GM12874 (cell line): ENCODE results near the gene ADCY4.

Experiments used
- TF ChIP-seq, protein P1 (sequence below): IDR thresholded peaks from 2 replicates; pipeline ENCODE4 v1.5.1; 2011; ENCODE audit warnings: low read depth, mild to moderate bottlenecking, control low read depth, low read length, moderate library complexity; ENCODE audit not compliant: insufficient read depth

ADCY4 gene

GRCh38 chr14:24355009-24355408 is 20.1 kb upstream of the ADCY4 start:
- TF ChIP-seq, protein P1, sequence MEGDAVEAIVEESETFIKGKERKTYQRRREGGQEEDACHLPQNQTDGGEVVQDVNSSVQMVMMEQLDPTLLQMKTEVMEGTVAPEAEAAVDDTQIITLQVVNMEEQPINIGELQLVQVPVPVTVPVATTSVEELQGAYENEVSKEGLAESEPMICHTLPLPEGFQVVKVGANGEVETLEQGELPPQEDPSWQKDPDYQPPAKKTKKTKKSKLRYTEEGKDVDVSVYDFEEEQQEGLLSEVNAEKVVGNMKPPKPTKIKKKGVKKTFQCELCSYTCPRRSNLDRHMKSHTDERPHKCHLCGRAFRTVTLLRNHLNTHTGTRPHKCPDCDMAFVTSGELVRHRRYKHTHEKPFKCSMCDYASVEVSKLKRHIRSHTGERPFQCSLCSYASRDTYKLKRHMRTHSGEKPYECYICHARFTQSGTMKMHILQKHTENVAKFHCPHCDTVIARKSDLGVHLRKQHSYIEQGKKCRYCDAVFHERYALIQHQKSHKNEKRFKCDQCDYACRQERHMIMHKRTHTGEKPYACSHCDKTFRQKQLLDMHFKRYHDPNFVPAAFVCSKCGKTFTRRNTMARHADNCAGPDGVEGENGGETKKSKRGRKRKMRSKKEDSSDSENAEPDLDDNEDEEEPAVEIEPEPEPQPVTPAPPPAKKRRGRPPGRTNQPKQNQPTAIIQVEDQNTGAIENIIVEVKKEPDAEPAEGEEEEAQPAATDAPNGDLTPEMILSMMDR, result no peak

DNA sequence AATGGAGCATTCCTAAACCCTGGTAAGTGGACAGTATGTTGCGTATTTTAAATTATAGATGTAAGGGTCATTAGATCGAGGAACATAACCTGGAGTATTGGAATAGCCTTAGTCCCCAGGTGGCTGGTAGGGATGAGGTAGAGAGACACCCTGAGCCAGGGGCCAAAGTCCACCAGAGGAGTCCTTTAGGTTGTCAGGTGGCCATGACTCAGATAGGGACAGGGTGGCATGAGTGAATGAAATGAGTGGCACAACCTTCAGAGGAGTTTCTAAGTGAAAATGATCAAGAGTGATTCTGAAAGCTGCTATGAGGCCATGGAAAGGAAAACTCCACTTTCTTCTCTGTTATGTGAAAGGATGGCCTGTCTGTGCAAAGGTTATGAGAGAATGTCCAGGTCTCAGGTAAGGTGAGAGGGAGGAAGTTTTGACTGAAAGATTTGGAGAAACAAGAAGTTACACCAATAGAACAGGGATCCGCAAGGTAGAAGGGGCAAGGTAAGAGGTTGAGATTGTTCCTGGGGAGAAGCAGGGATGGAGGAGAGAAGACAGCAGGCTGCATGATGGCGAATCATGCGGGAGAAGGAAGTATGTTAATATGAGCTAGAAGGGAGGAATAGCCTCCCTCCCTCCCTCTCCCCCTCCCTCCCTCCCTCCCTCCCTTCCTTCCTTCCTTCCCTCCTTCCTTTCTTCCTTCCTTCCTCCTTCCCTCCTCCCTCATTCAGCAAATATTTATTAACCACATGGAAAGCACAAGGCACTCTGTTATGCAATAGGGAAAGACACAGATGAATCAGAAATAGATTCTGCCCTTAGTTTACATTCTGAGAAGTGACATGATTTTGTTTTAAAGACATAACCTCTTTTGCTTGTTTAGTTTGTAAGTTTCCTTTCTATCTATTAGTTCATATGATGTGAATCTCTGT is 18.9 kb upstream of the ADCY4 start:
- TF ChIP-seq, protein P1, result no peak

DNA sequence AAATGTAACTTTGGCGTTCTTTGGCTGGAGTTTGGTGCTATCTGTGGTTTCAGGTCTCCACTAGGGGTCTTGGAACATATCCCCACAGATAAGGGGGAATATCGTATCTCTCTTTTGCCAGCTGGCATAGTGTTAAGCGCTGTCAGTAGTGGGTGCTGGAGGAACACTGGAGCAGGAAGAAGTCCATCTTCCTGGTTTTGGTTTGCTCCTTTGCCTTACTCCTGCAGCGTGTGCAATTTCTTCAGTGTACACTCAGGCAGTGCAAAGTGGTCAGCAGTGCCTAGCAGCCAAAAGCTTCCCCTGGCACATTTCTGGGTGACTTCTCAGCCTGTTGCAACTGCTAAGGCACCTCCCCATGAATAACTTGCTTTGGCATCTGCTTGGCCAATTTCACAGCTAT is 16.6 kb upstream of the ADCY4 start:
- TF ChIP-seq, protein P1, result no peak

- TF ChIP-seq, protein P1, result no peak
Observed at GRCh38 chr14:24349742-24350141, 14.9 kb upstream of the ADCY4 start.

GRCh38 chr14:24348186-24348585 is 13.3 kb upstream of the ADCY4 start:
- TF ChIP-seq, protein P1, result no peak

DNA sequence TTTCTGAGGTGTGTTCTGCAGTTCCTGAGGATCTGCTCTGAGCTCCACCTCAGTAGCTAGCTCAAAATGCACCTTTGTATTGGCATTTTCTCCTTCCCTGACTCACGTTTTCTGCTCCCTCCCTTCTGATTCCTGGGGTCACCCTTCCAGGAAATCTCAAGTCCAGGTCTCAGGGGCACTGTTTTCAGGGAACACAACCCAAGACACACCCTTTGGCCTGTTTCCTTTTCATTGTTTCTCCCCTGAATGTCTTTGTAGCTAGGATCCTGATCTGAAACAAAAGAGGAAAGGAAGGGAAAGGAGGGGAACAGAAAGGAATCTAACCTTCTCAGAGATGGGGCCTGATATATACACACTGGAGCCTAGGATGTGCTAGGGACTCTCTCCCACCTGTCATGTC is 12.3 kb upstream of the ADCY4 start:
- TF ChIP-seq, protein P1, result no peak

- TF ChIP-seq, protein P1, result no peak
Observed at GRCh38 chr14:24343795-24344660, 9.2 kb upstream of the ADCY4 start.
